ENCODE data around the gene APOO. TPM values are rescaled to one million over a fixed set of nuclear protein-coding genes. Genes with fewer than 3 reads are reported as not detected.

The APOO gene
- total RNA-seq, 6 donors from 2014 or later, result 0.89 to 15.0 (median 12.0) TPM

- peak overlapping the region; percentile 27 to 58 (median 52) for H3K27ac ChIP-seq
- H3K27me3 ChIP-seq, result no peaks in the 10 kb centered on the region
- H3K4me3 ChIP-seq, result no peak overlapping the region
- H3K4me1 ChIP-seq, result peaks cover 0 to 12% (median 0%) of the 10 kb centered on the region in 4 donors
- ATAC-seq (ENCODE audit: low FRiP score in 2 of 2), result no peak
- H3K9me3 ChIP-seq, result no peaks in the 10 kb centered on the region
- WGBS, 2 donors, result 80 to 87% methylated on average over 11 of the region's 11 CpGs
- no peak for DNase-seq
- TF ChIP-seq, protein P1, sequence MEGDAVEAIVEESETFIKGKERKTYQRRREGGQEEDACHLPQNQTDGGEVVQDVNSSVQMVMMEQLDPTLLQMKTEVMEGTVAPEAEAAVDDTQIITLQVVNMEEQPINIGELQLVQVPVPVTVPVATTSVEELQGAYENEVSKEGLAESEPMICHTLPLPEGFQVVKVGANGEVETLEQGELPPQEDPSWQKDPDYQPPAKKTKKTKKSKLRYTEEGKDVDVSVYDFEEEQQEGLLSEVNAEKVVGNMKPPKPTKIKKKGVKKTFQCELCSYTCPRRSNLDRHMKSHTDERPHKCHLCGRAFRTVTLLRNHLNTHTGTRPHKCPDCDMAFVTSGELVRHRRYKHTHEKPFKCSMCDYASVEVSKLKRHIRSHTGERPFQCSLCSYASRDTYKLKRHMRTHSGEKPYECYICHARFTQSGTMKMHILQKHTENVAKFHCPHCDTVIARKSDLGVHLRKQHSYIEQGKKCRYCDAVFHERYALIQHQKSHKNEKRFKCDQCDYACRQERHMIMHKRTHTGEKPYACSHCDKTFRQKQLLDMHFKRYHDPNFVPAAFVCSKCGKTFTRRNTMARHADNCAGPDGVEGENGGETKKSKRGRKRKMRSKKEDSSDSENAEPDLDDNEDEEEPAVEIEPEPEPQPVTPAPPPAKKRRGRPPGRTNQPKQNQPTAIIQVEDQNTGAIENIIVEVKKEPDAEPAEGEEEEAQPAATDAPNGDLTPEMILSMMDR (IDR thresholded peaks at IDR 0.05), result no peak
- TF ChIP-seq POLR2AphosphoS5 (IDR thresholded peaks at IDR 0.05) (no peak), POLR2A (IDR thresholded peaks at IDR 0.05) (no peak)
- peaks cover 0 to 6% (median 0%) of the 10 kb centered on the region in 4 donors for H3K36me3 ChIP-seq
These were observed 117.6 kb downstream of the APOO start for GRCh38 chrX:23790155-23790497.

DNA sequence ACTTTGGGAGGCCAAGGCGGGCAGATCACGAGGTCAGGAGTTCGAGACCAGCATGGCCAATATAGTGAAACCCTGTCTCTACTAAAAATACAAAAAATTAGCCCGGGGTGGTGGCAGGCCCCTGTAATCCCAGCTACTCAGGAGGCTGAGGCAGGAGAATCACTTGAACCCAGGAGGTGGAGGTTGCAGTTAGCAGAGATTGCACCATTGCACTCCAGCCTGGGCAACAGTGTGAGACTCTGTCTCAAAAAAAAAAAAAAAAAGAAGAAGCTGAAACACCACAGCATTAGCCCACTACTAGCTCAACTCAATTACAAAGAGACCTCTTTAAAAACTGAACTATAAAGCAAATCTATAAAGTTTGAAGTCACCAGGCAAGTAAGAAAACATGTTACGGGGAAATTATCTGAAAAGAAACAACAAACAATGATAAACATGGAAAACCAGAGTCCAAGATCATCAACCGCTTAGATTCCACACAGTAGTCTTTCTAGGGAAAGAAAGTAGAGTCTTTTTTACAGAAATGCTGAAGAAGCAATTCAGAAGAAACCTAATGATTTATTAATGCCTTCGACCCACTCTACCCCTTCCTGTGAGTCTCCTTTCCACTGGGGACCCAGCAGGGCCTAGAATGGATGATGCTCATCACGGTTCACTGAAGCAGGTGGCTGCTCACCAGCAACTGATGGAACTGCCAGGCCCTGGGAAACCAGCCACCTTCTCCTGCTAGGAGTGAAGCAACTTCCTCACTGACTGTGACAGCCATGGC, 118.2 kb downstream of the APOO start:
- TF ChIP-seq POLR2AphosphoS5 (IDR thresholded peaks at IDR 0.05) (no peak), POLR2A (IDR thresholded peaks at IDR 0.05) (no peak), EP300 (IDR thresholded peaks at IDR 0.05) (no peak)
- TF ChIP-seq, protein P1 (IDR thresholded peaks at IDR 0.05), result no peak
- H3K4me3 ChIP-seq, result no peak overlapping the region
- DNase-seq (peak in 1 of 2 donors; percentile 53), ATAC-seq (ENCODE audit: low FRiP score in 2 of 2) (no peak)
- H3K4me1 ChIP-seq, result peaks cover 0 to 12% (median 0%) of the 10 kb centered on the region in 4 donors
- H3K36me3 ChIP-seq, result peaks cover 0 to 10% (median 0%) of the 10 kb centered on the region in 4 donors
- 84 to 86% methylated on average over 8 of the region's 8 CpGs for WGBS, 2 donors
- H3K9me3 ChIP-seq, result no peaks in the 10 kb centered on the region
- H3K27ac ChIP-seq, result peak overlapping the region; percentile 27 to 58 (median 52)
- H3K27me3 ChIP-seq, result no peaks in the 10 kb centered on the region

GRCh38 chrX:23788946-23789345, 118.8 kb downstream of the APOO start:
- H3K4me3 ChIP-seq, result no peak overlapping the region
- DNase-seq (no peak), ATAC-seq (ENCODE audit: low FRiP score in 2 of 2) (no peak)
- H3K36me3 ChIP-seq, result peaks cover 0 to 10% (median 0%) of the 10 kb centered on the region in 4 donors
- peaks cover 0 to 12% (median 0%) of the 10 kb centered on the region in 4 donors for H3K4me1 ChIP-seq
- 64 to 78% methylated on average over 4 of the region's 4 CpGs for WGBS, 2 donors
- H3K27ac ChIP-seq, result peak overlapping the region in 1 of 4 donors; percentile 52
- TF ChIP-seq POLR2AphosphoS5 (IDR thresholded peaks at IDR 0.05), result no peak
- TF ChIP-seq, protein P1 (IDR thresholded peaks at IDR 0.05), result no peak
- TF ChIP-seq POLR2A (IDR thresholded peaks at IDR 0.05), result no peak
- TF ChIP-seq EP300 (IDR thresholded peaks at IDR 0.05), result no peak
- H3K9me3 ChIP-seq, result no peaks in the 10 kb centered on the region
- H3K27me3 ChIP-seq, result no peaks in the 10 kb centered on the region

DNA sequence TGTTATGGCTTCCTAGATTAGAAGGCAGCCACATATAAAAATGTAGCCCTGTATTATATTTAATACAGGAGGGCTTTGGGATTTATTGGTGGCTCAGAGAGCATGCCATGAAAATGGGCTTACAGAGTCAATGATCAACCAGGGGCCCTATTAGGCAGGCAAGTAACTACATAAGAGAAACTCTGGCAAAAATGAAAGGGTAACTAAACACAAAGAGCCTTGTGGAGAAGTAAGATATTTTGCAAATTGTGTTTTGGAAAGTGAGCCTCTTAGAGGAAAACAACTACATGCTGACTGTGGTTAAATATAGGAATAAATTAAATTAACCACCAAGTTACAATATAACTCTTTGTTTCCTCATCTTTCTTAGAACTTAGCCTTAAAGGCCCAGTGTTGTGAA, 119.2 kb downstream of the APOO start:
- Histone ChIP-seq H3K9me3 (no peaks in the 10 kb centered on the region), H3K27me3 (no peaks in the 10 kb centered on the region), H3K4me3 (no peak overlapping the region), H3K4me1 (peaks cover 0 to 11% (median 0%) of the 10 kb centered on the region in 4 donors), H3K27ac (peak overlapping the region in 3 of 4 donors; percentile 32 to 53 (median 52)), H3K36me3 (peaks cover 0 to 10% (median 0%) of the 10 kb centered on the region in 4 donors)
- ATAC-seq (ENCODE audit: low FRiP score in 2 of 2) (no peak), DNase-seq (no peak)
- TF ChIP-seq, protein P1 (IDR thresholded peaks at IDR 0.05), result no peak
- no peak for TF ChIP-seq EP300 (IDR thresholded peaks at IDR 0.05)
- TF ChIP-seq POLR2AphosphoS5 (IDR thresholded peaks at IDR 0.05), result no peak
- TF ChIP-seq POLR2A (IDR thresholded peaks at IDR 0.05), result no peak

GRCh38 chrX:23787745-23788118, 120.0 kb downstream of the APOO start:
- DNase-seq (no peak), ATAC-seq (ENCODE audit: low FRiP score in 2 of 2) (no peak)
- H3K27ac ChIP-seq, result peak overlapping the region; percentile 15 to 53 (median 48)
- H3K4me1 ChIP-seq, result peaks cover 0 to 4% (median 0%) of the 10 kb centered on the region in 4 donors
- no peaks in the 10 kb centered on the region for H3K9me3 ChIP-seq
- no peak overlapping the region for H3K4me3 ChIP-seq
- no peak for TF ChIP-seq POLR2AphosphoS5 (IDR thresholded peaks at IDR 0.05)
- no peak for TF ChIP-seq EP300 (IDR thresholded peaks at IDR 0.05)
- no peak for TF ChIP-seq POLR2A (IDR thresholded peaks at IDR 0.05)
- TF ChIP-seq, protein P1 (IDR thresholded peaks at IDR 0.05), result no peak
- H3K36me3 ChIP-seq, result peaks cover 0 to 10% (median 0%) of the 10 kb centered on the region in 4 donors
- no peaks in the 10 kb centered on the region for H3K27me3 ChIP-seq
- WGBS, 2 donors, result 83 to 94% methylated on average over 2 of the region's 2 CpGs

All from upper lobe of left lung (tissue), 6 donors.